ENCODE results near the gene RNF223. TPM values are rescaled to one million over a fixed set of nuclear protein-coding genes. Genes with fewer than 3 reads are reported as not detected.

RNF223 gene
- total and polyA plus RNA-seq, 4 donors: 0.20 TPM; not detected in 3

DNA sequence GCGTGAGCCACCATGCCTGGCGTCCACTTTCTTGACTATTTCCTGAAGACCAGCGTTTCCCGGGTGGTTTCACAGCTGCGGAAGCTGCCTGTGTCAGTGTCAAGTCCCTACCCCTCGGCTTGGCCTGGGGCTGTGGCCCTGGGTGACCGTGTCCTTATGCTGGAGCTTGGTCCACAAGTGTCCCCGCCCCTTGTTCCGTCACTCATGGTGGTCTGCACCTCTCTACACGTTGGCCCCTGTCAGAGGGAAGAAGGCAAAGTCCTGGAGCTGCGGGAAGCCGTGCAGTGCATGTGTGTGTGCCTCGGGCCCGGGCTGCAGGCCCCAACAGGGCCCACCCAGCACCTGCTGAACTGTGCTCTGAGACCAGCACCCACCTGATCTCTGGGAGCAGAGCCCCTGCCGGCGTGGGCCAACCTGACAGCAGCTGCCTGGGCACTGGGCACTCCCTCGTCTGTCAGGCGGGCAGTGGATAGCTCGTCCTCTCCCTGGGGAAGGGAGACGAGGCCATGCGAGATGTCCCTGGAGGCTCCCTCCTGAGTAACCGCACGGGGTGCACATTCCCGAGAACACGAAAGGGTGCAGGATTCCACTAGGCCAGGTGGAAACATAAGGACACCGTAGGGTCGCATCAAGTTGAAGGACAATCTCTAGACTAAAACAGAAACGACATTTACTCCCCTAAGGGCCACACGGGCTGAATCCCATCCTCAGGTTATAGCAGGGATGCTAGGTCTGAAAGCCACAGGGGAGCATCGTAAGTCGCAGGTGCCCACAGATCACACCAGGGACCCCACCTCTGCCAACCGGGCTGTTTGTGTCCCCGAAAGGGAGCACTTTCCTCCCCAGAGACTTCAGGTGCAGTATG lies 44.1 kb upstream of the RNF223 start:
- WGBS (ENCODE audit: insufficient coverage): 83% methylated on average over 31 of the region's 33 CpGs
- Histone ChIP-seq H3K36me3 (ENCODE audit: control insufficient read depth, insufficient read depth, low read length) (peaks cover 7% of the 10 kb centered on the region), H3K27me3 (ENCODE audit: control insufficient read depth, insufficient read depth, low read length) (no peaks in the 10 kb centered on the region), H3K4me1 (ENCODE audit: control insufficient read depth, insufficient read depth, low read length) (peaks cover 37% of the 10 kb centered on the region), H3K9me3 (ENCODE audit: control insufficient read depth, insufficient read depth, low read length) (no peaks in the 10 kb centered on the region), H3K27ac (ENCODE audit: low read depth, low read length) (no peak overlapping the region), H3K4me3 (ENCODE audit: low read depth, low read length) (no peak overlapping the region)
- DNase-seq (ENCODE audit: low read depth in 4 of 6, low spot score in 6 of 6): no peak

DNA sequence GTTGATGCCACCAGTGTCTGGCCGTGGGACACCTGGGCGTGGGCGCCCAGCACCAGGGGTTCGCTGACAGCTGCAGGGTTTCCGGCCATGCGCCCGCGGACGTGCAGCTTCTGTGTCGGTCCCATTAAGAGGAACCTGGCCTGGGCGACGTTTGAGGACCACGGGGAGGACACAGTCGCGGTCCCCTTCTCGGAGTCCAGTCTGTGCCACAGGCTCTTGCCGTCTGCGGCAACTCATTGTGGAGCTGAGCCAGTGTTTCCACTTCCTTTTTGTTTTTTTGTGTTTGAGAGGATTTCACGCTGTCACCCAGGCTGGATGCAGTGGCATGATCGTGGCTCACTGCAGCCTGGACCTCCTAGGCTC lies 43.3 kb upstream of the RNF223 start:
- Histone ChIP-seq H3K4me1 (ENCODE audit: control insufficient read depth, insufficient read depth, low read length) (peaks cover 29% of the 10 kb centered on the region), H3K27me3 (ENCODE audit: control insufficient read depth, insufficient read depth, low read length) (no peaks in the 10 kb centered on the region), H3K4me3 (ENCODE audit: low read depth, low read length) (no peak overlapping the region), H3K36me3 (ENCODE audit: control insufficient read depth, insufficient read depth, low read length) (peaks cover 15% of the 10 kb centered on the region), H3K9me3 (ENCODE audit: control insufficient read depth, insufficient read depth, low read length) (no peaks in the 10 kb centered on the region), H3K27ac (ENCODE audit: low read depth, low read length) (no peak overlapping the region)
- DNase-seq (ENCODE audit: low read depth in 4 of 6, low spot score in 6 of 6): no peak
- WGBS (ENCODE audit: insufficient coverage): 74% methylated on average over 20 of the region's 20 CpGs

DNA sequence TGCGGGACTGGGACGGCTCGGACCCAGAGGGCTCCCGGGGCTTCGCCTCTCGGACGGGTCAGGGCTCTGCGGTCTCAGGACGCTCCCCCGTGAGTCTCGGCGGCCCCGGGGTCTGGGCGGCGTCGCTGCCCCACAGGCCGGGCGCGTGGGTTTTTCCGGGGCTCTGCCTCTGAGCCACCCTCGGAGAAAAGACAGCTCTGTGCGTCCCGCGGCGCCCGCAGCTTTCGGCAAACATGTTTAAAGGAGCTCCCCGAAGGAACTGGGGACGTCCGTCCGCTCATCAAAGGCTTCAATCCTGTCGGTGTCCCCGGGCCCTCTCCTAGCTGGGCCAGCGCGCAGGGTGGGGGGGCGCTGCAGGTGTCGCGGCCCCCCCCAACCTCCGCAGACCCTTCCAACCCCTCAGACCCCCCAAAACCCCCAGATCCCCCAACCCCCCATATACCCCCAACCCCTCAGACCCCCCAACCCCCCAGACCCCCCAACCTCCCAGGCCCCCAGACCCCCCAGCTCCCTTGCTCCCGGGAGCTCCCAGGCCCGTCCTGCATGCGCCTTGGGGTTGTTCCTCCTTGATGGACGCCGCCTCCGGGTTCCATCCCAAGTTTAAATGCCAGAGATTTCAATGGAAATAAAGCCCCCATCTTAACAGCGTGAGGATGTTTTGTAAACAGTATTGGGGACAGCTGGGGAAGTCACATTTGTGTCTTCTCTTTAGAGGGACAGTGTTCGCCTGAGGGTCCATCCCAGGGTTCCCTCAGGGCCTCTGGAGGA lies 42.8 kb upstream of the RNF223 start:
- peak overlapping the region; percentile 37 for H3K4me3 ChIP-seq (ENCODE audit: low read depth, low read length)
- no peaks in the 10 kb centered on the region for H3K27me3 ChIP-seq (ENCODE audit: control insufficient read depth, insufficient read depth, low read length)
- WGBS (ENCODE audit: insufficient coverage): 9% methylated on average over 36 of the region's 47 CpGs
- peak in 1 of 6 donors; percentile 11 for DNase-seq (ENCODE audit: low read depth in 4 of 6, low spot score in 6 of 6)
- no peaks in the 10 kb centered on the region for H3K9me3 ChIP-seq (ENCODE audit: control insufficient read depth, insufficient read depth, low read length)
- H3K4me1 ChIP-seq (ENCODE audit: control insufficient read depth, insufficient read depth, low read length): peaks cover 23% of the 10 kb centered on the region
- H3K27ac ChIP-seq (ENCODE audit: low read depth, low read length): no peak overlapping the region
- peaks cover 20% of the 10 kb centered on the region for H3K36me3 ChIP-seq (ENCODE audit: control insufficient read depth, insufficient read depth, low read length)

DNA sequence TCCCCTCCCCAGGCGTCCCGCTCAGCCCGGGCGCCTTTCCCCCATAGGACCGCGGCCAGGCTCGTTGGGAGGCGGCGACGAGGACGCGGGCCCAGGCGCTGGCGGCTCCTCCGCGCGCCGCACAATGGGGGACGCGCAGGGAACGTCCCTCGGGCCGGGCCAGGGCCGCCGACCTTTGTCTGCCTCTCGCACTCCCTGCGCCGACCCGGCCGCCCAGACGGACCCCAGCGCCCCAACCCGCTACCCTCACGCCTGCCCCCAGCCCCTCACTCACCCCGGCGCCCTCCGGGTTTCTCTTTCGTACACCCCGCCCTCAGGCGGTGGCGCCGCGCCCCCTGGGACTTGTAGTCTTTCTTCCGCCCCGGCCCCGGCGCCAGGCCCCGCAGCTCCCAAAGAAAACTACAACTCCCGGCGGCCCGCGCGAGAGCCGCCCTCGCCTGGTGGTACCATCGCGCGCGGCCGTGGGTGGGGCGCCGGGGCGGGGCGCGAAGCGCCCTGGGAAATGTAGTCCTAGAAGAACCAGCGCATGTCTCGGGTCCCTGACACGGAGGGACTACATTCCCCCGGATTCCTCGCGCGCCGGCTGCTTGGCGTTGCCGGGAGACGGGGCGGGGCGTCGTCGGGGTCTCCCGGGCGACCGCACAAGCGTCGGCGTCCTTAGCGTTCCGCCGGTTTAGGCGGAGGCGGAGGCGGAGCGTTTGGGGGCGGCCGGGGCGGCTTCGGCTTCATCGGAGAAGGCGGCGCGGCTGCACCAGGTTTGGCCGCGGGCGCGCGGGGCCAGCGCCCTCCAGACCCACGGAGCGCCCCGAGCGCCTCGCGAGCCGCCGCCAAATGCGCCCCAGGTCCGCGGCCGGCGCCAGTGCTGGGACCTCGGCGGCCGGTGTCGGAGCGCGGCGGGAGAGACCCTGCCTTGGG lies 41.9 kb upstream of the RNF223 start, which contains the start of gene C1orf159:
C1orf159 (minus strand) TSS at position 304 of the 915 bp plus-strand sequence. CDS start 24,546 bp downstream, outside the sequence.
- WGBS (ENCODE audit: insufficient coverage): under 1% methylated on average over 128 of the region's 128 CpGs
- peak; percentile 87 to 99 (median 97) for DNase-seq (ENCODE audit: low read depth in 4 of 6, low spot score in 6 of 6)
- Histone ChIP-seq H3K9me3 (ENCODE audit: control insufficient read depth, insufficient read depth, low read length) (no peaks in the 10 kb centered on the region), H3K27me3 (ENCODE audit: control insufficient read depth, insufficient read depth, low read length) (no peaks in the 10 kb centered on the region), H3K36me3 (ENCODE audit: control insufficient read depth, insufficient read depth, low read length) (peaks cover 26% of the 10 kb centered on the region), H3K4me3 (ENCODE audit: low read depth, low read length) (peak within 1 kb of the TSS; percentile 52), H3K4me1 (ENCODE audit: control insufficient read depth, insufficient read depth, low read length) (peaks cover 20% of the 10 kb centered on the region), H3K27ac (ENCODE audit: low read depth, low read length) (no peak within 1 kb of the TSS)

DNA sequence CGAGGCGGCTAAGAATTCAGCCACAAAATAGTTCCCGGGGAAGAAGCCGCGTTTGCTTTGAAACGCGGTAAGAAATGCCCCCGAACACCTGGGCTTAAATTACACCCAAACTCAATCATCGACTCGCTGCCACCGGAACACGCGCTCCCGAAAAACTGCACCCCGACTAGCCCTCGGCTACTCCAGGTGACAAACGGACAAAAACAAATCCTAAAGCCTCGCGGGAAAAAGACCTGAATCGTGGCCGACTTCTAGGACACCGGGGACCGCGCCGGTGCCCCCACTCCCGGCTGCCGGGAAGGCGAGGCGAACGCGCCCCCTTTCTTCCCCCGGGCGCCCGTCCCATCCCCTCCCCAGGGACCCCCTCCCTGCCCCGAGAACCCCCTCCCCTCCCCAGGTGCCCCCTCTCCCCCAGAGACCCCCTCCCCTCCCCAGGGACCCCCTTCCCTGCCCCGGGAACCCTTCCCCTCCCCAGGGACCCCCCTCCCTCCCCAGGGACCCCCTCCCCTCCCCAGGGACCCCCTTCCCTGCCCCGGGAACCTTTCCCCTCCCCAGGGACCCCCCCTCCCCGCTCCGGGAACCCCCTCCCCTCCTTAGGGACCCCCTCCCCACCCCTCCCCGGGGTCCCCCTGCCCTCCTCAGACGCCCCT lies 41.2 kb upstream of the RNF223 start:
- peaks cover 20% of the 10 kb centered on the region for H3K4me1 ChIP-seq (ENCODE audit: control insufficient read depth, insufficient read depth, low read length)
- no peaks in the 10 kb centered on the region for H3K9me3 ChIP-seq (ENCODE audit: control insufficient read depth, insufficient read depth, low read length)
- no peak overlapping the region for H3K27ac ChIP-seq (ENCODE audit: low read depth, low read length)
- H3K4me3 ChIP-seq (ENCODE audit: low read depth, low read length): peak overlapping the region; percentile 52
- H3K36me3 ChIP-seq (ENCODE audit: control insufficient read depth, insufficient read depth, low read length): peaks cover 31% of the 10 kb centered on the region
- WGBS (ENCODE audit: insufficient coverage): 3% methylated on average over 30 of the region's 41 CpGs
- no peaks in the 10 kb centered on the region for H3K27me3 ChIP-seq (ENCODE audit: control insufficient read depth, insufficient read depth, low read length)
- DNase-seq (ENCODE audit: low read depth in 4 of 6, low spot score in 6 of 6): no peak

DNA sequence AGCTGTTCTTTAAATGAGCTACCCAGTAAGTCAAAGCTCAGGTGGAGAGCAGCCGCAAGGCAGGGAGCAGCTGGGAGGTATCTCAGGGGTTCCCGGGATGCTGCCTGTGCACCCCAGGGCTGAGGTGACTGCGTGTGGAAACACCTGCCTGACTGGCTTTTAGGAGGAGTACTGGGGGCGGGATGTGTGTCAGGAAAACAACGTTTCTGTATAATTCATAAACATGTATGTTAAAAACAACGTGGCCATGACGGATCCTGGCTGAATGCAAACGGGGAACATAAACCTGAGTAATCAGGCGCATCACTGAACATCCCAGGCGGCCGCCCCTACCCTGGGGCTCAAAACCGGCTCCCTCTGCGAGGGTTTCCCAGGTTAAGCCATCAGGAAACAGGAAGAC lies 40.3 kb upstream of the RNF223 start:
- no peak overlapping the region for H3K27ac ChIP-seq (ENCODE audit: low read depth, low read length)
- peaks cover 31% of the 10 kb centered on the region for H3K36me3 ChIP-seq (ENCODE audit: control insufficient read depth, insufficient read depth, low read length)
- H3K27me3 ChIP-seq (ENCODE audit: control insufficient read depth, insufficient read depth, low read length): no peaks in the 10 kb centered on the region
- 96% methylated on average over 11 of the region's 13 CpGs for WGBS (ENCODE audit: insufficient coverage)
- H3K4me3 ChIP-seq (ENCODE audit: low read depth, low read length): no peak overlapping the region
- no peaks in the 10 kb centered on the region for H3K9me3 ChIP-seq (ENCODE audit: control insufficient read depth, insufficient read depth, low read length)
- peaks cover 20% of the 10 kb centered on the region for H3K4me1 ChIP-seq (ENCODE audit: control insufficient read depth, insufficient read depth, low read length)
- DNase-seq (ENCODE audit: low read depth in 4 of 6, low spot score in 6 of 6): no peak

DNA sequence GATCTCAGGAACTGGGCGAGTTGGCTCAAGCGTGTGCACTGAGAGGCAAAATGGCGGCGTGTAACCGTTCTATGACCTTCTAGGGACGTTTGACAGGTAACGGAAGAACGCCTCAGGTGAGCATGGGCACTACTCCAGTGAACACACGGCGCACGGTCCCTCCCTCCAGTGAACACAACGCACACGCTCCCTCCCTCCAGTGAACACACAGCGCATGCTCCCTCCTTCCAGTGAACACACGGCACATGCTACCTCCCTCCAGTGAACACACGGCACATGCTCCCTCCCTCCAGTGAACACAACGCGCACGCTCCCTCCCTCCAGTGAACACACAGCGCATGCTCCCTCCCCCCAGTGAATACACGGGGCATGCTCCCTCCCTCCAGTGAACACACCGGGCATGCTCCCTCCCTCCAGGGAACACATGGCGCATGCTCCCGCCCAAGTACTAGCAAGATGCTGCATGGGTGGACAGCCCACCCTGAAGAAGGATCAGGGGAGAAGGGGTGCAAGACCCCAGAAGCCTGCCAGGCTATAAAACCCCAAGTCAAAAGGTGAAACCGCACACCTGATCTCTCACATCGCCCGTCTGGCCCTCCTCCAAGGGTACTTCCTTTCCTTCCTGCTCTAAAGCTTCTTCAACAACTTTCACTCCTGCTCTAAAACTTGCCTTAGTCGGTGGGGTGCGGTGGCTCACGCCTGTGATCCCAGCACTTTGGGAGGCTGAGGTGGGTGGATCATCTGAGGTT lies 38.3 kb upstream of the RNF223 start:
- no peak overlapping the region for H3K4me3 ChIP-seq (ENCODE audit: low read depth, low read length)
- DNase-seq (ENCODE audit: low read depth in 4 of 6, low spot score in 6 of 6): no peak
- peaks cover 19% of the 10 kb centered on the region for H3K4me1 ChIP-seq (ENCODE audit: control insufficient read depth, insufficient read depth, low read length)
- H3K27ac ChIP-seq (ENCODE audit: low read depth, low read length): no peak overlapping the region
- H3K27me3 ChIP-seq (ENCODE audit: control insufficient read depth, insufficient read depth, low read length): no peaks in the 10 kb centered on the region
- 98% methylated on average over 21 of the region's 30 CpGs for whole genome bisulfite sequencing (ENCODE audit: insufficient coverage)
- H3K9me3 ChIP-seq (ENCODE audit: control insufficient read depth, insufficient read depth, low read length): no peaks in the 10 kb centered on the region
- H3K36me3 ChIP-seq (ENCODE audit: control insufficient read depth, insufficient read depth, low read length): peaks cover 29% of the 10 kb centered on the region

DNA sequence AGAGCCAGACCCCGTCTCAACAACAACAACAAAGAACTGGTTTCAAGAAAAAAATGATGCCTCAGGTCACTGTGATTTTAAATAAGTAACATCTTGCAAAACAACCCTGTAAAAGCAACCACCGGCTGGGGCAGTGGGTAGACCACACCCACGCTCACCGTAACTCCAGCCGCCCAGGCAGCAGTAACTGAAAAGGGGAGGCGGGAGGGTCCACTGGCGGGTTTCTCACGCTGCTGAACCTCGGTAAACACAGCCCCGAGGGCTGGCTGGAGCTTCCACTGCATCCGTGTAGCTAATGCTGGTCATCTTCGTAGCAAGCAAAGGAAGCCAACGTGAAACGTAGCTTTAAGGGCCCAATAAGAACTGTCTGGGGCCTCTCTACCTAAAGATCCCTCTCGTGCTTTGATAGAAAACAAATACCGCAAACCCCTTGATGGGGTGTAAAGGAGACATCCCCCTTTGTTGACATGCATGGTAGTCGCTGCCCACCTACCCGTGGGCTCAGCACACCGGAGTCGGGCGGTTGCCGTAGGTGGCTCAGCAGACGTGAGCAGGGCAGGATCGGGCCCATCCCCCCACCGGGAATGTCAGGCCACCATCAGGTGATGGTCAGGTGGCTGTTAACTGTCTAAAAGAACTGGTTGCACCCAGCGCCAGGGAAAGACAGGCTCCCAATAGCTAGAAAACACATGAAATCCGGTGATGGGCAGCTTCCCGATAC lies 37.6 kb upstream of the RNF223 start:
- no peaks in the 10 kb centered on the region for H3K9me3 ChIP-seq (ENCODE audit: control insufficient read depth, insufficient read depth, low read length)
- no peak for DNase-seq (ENCODE audit: low read depth in 4 of 6, low spot score in 6 of 6)
- no peak overlapping the region for H3K27ac ChIP-seq (ENCODE audit: low read depth, low read length)
- WGBS (ENCODE audit: insufficient coverage): 90% methylated on average over 28 of the region's 28 CpGs
- H3K4me3 ChIP-seq (ENCODE audit: low read depth, low read length): no peak overlapping the region
- H3K27me3 ChIP-seq (ENCODE audit: control insufficient read depth, insufficient read depth, low read length): no peaks in the 10 kb centered on the region
- peaks cover 31% of the 10 kb centered on the region for H3K36me3 ChIP-seq (ENCODE audit: control insufficient read depth, insufficient read depth, low read length)
- peaks cover 12% of the 10 kb centered on the region for H3K4me1 ChIP-seq (ENCODE audit: control insufficient read depth, insufficient read depth, low read length)
